HepG2 (cell line): ENCODE measurements around the gene UNC79. TPM values are rescaled to one million over a fixed set of nuclear protein-coding genes. Genes with fewer than 3 reads are reported as not detected.

ENCODE experiments used
- ATAC-seq: fragments of 200-7000 bp; cut with Tn5 transposase; 3 replicates; pipeline ENCODE4 v1.9.1; 2020; ENCODE audit warnings: mild to moderate bottlenecking, moderate library complexity
- BruUV-seq: library from RNA; stranded (reverse); fragments of 400-500 nt; replicated peaks from 2 replicates; lab custom pipeline; 2021; lab: Mats Ljungman, UMichigan
- CTCF ChIA-PET: fragments of 300-600 bp; formaldehyde crosslinking; extraction: SDS; loops from one replicate; lab custom pipeline; 2021; ENCODE audit warnings: low total read pairs, inconsistent platforms, low intra/inter-chr PET ratio; lab: Yijun Ruan, JAX
- POLR2A ChIA-PET: fragments of 350-600 bp; sonication (Branson Sonifier 250); formaldehyde crosslinking; loops from one replicate; lab custom pipeline; 2020; ENCODE audit warnings: antibody characterized with exemption, inconsistent platforms; lab: Yijun Ruan, JAX
- DNase-seq: peaks from one replicate; pipeline ENCODE4 v3.0.0-alpha.2; 2015; ENCODE audit warnings: low spot score
- FAIRE-seq: peaks from 3 replicates; lab custom pipeline; 2011; peaks lifted over from hg19 to GRCh38; lab: Jason Lieb, UNC
- H2AFZ ChIP-seq: one replicate; pipeline ENCODE4 v1.6.1; 2011; ENCODE audit warnings: low read length, inconsistent platforms
- H3K27ac ChIP-seq: fragments of 300-600 bp; 3 replicates; pipeline ENCODE4 v1.8.0; 2011; ENCODE audit warnings: mixed run types, mild to moderate bottlenecking, mixed read lengths, low read length, inconsistent platforms; ENCODE audit not compliant: insufficient read depth; ENCODE audit errors: extremely low read length
- H3K27me3 ChIP-seq, 2 experiments: fragments of 200-600 bp in 1 of 2; 2 replicates in 1 of 2; 3 replicates in 1 of 2; pipeline versions ENCODE4 v1.6.0 to v1.8.0; 2011; ENCODE audit warnings: low read length in 2 of 2, mild to moderate bottlenecking in 2 of 2, moderate library complexity in 2 of 2, inconsistent platforms in 1 of 2; ENCODE audit not compliant: insufficient read depth in 2 of 2, control insufficient read depth in 1 of 2
- H3K36me3 ChIP-seq, 2 experiments: fragments of 200-600 bp in 1 of 2; replicated peaks in 1 of 2; 2 replicates in 1 of 2; 3 replicates in 1 of 2; pipeline versions ENCODE4 v1.5.1 to v1.8.0; 2011; ENCODE audit warnings: low read length in 2 of 2, inconsistent platforms in 1 of 2; ENCODE audit not compliant: insufficient read depth in 2 of 2, control insufficient read depth in 1 of 2
- H3K4me1 ChIP-seq: 2 replicates; pipeline ENCODE4 v1.5.1; 2012; ENCODE audit warnings: low read length, inconsistent platforms; ENCODE audit not compliant: insufficient read depth
- H3K4me2 ChIP-seq: 2 replicates; pipeline ENCODE4 v1.6.0; 2011; ENCODE audit warnings: low read depth, low read length, inconsistent platforms
- H3K4me3 ChIP-seq, 3 experiments: fragments of 200-600 bp in 1 of 3; sonication (generic), shearing (Covaris generic) in 1 of 3; replicated peaks in 1 of 3; 2 replicates each; pipeline ENCODE4 v1.5.1; 2011 to 2016; ENCODE audit warnings: low read length in 3 of 3, inconsistent platforms in 2 of 3, low read depth in 2 of 3, mild to moderate bottlenecking in 2 of 3, control low read depth in 1 of 3, mixed read lengths in 1 of 3; ENCODE audit not compliant: insufficient read depth in 1 of 3
- H3K79me2 ChIP-seq: one replicate; pipeline ENCODE4 v1.6.1; 2011; ENCODE audit warnings: low read length, inconsistent platforms; ENCODE audit not compliant: insufficient read depth
- H3K9ac ChIP-seq: 2 replicates; pipeline ENCODE4 v1.6.0; 2011; ENCODE audit warnings: mild to moderate bottlenecking, low read depth, low read length, inconsistent platforms; ENCODE audit not compliant: insufficient read depth
- H3K9me3 ChIP-seq: 2 replicates; pipeline ENCODE4 v1.5.1; 2012; ENCODE audit warnings: mild to moderate bottlenecking, low read length
- H4K20me1 ChIP-seq: 2 replicates; pipeline ENCODE4 v1.6.0; 2011; ENCODE audit warnings: inconsistent platforms, mild to moderate bottlenecking, low read length, moderate library complexity; ENCODE audit not compliant: insufficient read depth
- KLF11 ChIP-seq: IDR thresholded peaks from 2 replicates; pipeline ENCODE4 v1.6.1; 2016; ENCODE audit warnings: missing compliant biosample characterization
- LCORL ChIP-seq, 2 experiments: fragments of 450-650 bp in 1 of 2; sonication (generic) in 1 of 2; formaldehyde crosslinking in 1 of 2; IDR thresholded peaks; 2 replicates each; pipeline versions ENCODE4 v1.5.0 to v1.6.1; 2017 to 2020; ENCODE audit warnings: antibody characterized with exemption in 1 of 2, missing genetic modification reagents in 1 of 2
- MXD4 ChIP-seq: IDR thresholded peaks from 2 replicates; pipeline ENCODE4 v1.6.1; 2016; ENCODE audit warnings: mild to moderate bottlenecking, missing biosample characterization, missing genetic modification reagents
- MYNN ChIP-seq: sonication (generic); formaldehyde crosslinking; IDR thresholded peaks from 2 replicates; pipeline ENCODE4 v1.4.0; 2020; ENCODE audit warnings: mild to moderate bottlenecking, low read depth, missing genetic modification reagents
- NR3C1 ChIP-seq: sonication (generic); formaldehyde crosslinking; IDR thresholded peaks from 2 replicates; pipeline ENCODE4 v1.4.0; 2020; ENCODE audit warnings: missing genetic modification reagents
- RARA ChIP-seq: IDR thresholded peaks from 2 replicates; pipeline ENCODE4 v1.6.1; 2016; ENCODE audit warnings: missing genetic modification reagents, missing compliant biosample characterization
- RFX5 ChIP-seq: IDR thresholded peaks from 2 replicates; pipeline ENCODE4 v1.6.1; 2011; ENCODE audit warnings: low read depth, low read length, improper control_type of control experiment
- SIX4 ChIP-seq: sonication (generic); formaldehyde crosslinking; IDR thresholded peaks from 2 replicates; pipeline ENCODE4 v1.4.0; 2020; ENCODE audit warnings: missing genetic modification reagents
- SNRNP70 ChIP-seq: fragments of 200-400 bp; formaldehyde crosslinking; IDR thresholded peaks from 2 replicates; pipeline ENCODE4 v1.6.1; 2017; ENCODE audit warnings: mild to moderate bottlenecking, low read depth, low read length, moderate library complexity
- ZNF234 ChIP-seq: sonication (generic); formaldehyde crosslinking; conservative IDR thresholded peaks from 2 replicates; pipeline ENCODE4 v1.5.1; 2020; ENCODE audit warnings: mild to moderate bottlenecking, missing genetic modification reagents
- ZNF337 ChIP-seq: sonication (generic); formaldehyde crosslinking; IDR thresholded peaks from 2 replicates; pipeline ENCODE4 v1.5.1; 2020; ENCODE audit warnings: missing genetic modification reagents, low read depth, mild to moderate bottlenecking, borderline replicate concordance
- ZNF530 ChIP-seq: sonication (generic); formaldehyde crosslinking; IDR thresholded peaks from 2 replicates; pipeline ENCODE4 v1.5.0; 2020; ENCODE audit warnings: low read depth, mild to moderate bottlenecking, missing genetic modification reagents
- WGBS: methylation state at CpG from one replicate; pipeline ENCODE4 v1.1.6; 2017; ENCODE audit warnings: low lambda C conversion rate; 5-methylcytosine and 5-hydroxymethylcytosine counted together
- in situ Hi-C: cut with HindIII; loops from 2 replicates; pipeline ENCODE4 v1.10.0; 2017; ENCODE audit warnings: low pct_unique_long_range_greater_than_20kb; ENCODE audit not compliant: extremely low pct_ligation_motif_present
- intact Hi-C: fragments of 100-400 bp; cut with micrococcal nuclease; formaldehyde crosslinking; loops from one replicate; pipeline ENCODE4 v1.10.0; 2022; ENCODE audit not compliant: unreplicated experiment
- polyA plus RNA-seq, 8 experiments: library from polyadenylated mRNA; depleted of rRNA in 3 of 8; stranded (reverse) in 7 of 8; unstranded in 1 of 8; fragments of >200 nt; fragmentation: Illumina TruSeq in 4 of 8; extraction: Trizol in 4 of 8; gene quantifications; 2 replicates each; pipeline versions ENCODE4 v1.2.1 to v1.2.3, GENCODE V29; 2011 to 2016; ENCODE audit warnings: low read depth in 4 of 8, missing spikeins in 1 of 8, mixed read lengths in 1 of 8; ENCODE audit not compliant: insufficient read depth in 1 of 8
- total RNA-seq, 5 experiments: library from RNA; depleted of rRNA; stranded (reverse); fragments of >200 nt; fragmentation: Illumina TruSeq; extraction: Trizol; gene quantifications; 2 replicates each; pipeline ENCODE4 v1.2.3, GENCODE V29; 2016; ENCODE audit warnings: low read depth in 1 of 5
- TF ChIP-seq, protein P1 (sequence below): sonication (generic); formaldehyde crosslinking; IDR thresholded peaks from 2 replicates; pipeline ENCODE4 v1.8.0; 2023; ENCODE audit warnings: mild to moderate bottlenecking, missing genetic modification reagents
- TF ChIP-seq, protein P2 (sequence below): fragments of 450-650 bp; IDR thresholded peaks from 2 replicates; pipeline ENCODE4 v1.6.1; 2017; ENCODE audit warnings: mild to moderate bottlenecking

UNC79 gene
- total and polyA plus RNA-seq, 2 of the 13 experiments (the other 11 are each of a cell fraction or from before 2014, with no cell fraction given) = under 0.01 TPM; not detected in 1

DNA sequence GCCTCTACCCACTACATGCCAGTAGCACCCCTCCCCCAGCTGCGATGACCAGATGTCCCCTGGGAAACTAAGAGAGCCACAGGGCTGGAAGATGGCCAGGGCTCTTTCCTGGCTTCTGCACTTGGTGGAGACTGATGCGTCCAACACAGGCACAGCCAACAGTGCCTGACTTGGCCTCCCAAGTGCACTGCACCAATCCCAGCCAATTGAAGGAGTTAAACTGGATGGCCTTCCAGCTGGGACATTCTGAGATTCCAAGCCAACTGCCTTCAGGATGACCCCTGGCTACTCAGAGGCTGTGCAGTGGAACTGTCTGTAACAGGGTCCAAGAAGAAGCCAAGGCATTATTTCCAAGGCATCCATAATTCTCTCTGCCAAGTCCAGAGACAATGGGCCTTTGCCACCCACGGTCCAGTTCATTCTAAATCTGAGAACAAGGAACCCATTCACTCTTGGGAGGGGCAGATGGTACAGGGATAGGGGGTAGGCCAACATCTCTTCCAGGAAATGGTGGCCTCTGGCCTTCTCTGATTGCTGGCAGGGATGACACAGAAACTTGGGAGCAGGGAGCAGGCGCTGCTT lies 322.3 kb downstream of the UNC79 start (continued):
- TF ChIP-seq SNRNP70 = no peak
- TF ChIP-seq, protein P1, sequence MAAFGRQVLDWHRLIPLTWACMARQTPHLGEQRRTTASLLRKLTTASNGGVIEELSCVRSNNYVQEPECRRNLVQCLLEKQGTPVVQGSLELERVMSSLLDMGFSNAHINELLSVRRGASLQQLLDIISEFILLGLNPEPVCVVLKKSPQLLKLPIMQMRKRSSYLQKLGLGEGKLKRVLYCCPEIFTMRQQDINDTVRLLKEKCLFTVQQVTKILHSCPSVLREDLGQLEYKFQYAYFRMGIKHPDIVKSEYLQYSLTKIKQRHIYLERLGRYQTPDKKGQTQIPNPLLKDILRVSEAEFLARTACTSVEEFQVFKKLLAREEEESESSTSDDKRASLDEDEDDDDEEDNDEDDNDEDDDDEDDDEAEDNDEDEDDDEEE (CRISPR knock-in tag) = no peak
- TF ChIP-seq, protein P2, sequence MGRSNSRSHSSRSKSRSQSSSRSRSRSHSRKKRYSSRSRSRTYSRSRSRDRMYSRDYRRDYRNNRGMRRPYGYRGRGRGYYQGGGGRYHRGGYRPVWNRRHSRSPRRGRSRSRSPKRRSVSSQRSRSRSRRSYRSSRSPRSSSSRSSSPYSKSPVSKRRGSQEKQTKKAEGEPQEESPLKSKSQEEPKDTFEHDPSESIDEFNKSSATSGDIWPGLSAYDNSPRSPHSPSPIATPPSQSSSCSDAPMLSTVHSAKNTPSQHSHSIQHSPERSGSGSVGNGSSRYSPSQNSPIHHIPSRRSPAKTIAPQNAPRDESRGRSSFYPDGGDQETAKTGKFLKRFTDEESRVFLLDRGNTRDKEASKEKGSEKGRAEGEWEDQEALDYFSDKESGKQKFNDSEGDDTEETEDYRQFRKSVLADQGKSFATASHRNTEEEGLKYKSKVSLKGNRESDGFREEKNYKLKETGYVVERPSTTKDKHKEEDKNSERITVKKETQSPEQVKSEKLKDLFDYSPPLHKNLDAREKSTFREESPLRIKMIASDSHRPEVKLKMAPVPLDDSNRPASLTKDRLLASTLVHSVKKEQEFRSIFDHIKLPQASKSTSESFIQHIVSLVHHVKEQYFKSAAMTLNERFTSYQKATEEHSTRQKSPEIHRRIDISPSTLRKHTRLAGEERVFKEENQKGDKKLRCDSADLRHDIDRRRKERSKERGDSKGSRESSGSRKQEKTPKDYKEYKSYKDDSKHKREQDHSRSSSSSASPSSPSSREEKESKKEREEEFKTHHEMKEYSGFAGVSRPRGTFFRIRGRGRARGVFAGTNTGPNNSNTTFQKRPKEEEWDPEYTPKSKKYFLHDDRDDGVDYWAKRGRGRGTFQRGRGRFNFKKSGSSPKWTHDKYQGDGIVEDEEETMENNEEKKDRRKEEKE = no peak
- TF ChIP-seq RARA (CRISPR knock-in tag) = no peak

DNA sequence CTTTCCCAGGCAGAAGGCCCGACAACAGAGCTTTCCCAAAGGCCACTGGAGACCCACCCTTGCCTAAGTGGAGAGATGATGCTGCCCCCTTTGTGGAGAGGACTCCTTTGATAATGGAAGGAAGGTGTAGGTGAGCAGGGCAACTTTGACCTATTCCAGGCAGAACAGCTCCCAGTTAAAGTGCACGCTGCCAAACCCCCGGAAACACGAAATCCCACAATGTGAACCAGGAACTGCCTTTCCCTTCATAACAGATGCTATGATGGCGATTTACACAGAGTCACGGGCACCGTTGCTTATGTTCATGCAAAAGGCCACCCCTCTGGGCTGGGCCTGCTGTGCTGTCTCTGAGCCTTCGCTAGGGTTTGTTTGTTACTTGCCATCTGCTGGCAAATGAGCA lies 322.9 kb downstream of the UNC79 start:
- Histone ChIP-seq H3K27me3 (no peaks in the 10 kb centered on the region), H3K9ac (no peak overlapping the region), H3K4me3 (no peak overlapping the region), H3K79me2 (no peaks in the 10 kb centered on the region), H3K36me3 (no peaks in the 10 kb centered on the region), H3K27ac (no peak overlapping the region), H4K20me1 (no peaks in the 10 kb centered on the region), H3K4me2 (no peak overlapping the region), H3K4me1 (peaks cover 8% of the 10 kb centered on the region; the same call in 1 of the 2 replicates), H2AFZ (no peak overlapping the region), H3K9me3 (no peaks in the 10 kb centered on the region)
- no TSS peak for BruUV-seq
- CTCF ChIA-PET = no interaction called here
- in situ Hi-C loops (no loop called here), intact Hi-C loops (no loop called here)
- TF ChIP-seq NR3C1 (CRISPR knock-in tag) = no peak
- no peak for TF ChIP-seq ZNF337 (CRISPR knock-in tag)
- no peak for TF ChIP-seq ZNF234 (CRISPR knock-in tag)
- no peak for TF ChIP-seq KLF11
- TF ChIP-seq RFX5 = no peak
- no peak for TF ChIP-seq SIX4 (CRISPR knock-in tag)
- no peak for TF ChIP-seq ZNF530 (CRISPR knock-in tag)
- TF ChIP-seq MYNN (CRISPR knock-in tag) = no peak
- no peak for TF ChIP-seq LCORL (IDR thresholded peaks at IDR 0.05)
- TF ChIP-seq LCORL (CRISPR knock-in tag; IDR thresholded peaks at IDR 0.05) = no peak
- no peak for TF ChIP-seq MXD4 (CRISPR knock-in tag)
- POLR2A ChIA-PET = no interaction called here
- ATAC-seq (no peak), DNase-seq (no peak), FAIRE-seq (no peak)
- 93% methylated on average over 8 of the region's 8 CpGs for WGBS
